Stimulated activated CD8-positive, alpha-beta memory T cell treated with anti-CD3 and anti-CD28 coated beads, Interleukin-2, amount 100 ng/mL, for 48 hours (primary cell): ENCODE data around the gene HIVEP3.

Experiments used
- DNase-seq, 2 donors: peaks; one replicate each; pipeline ENCODE4 v3.0.0-alpha.2; 2020; ENCODE audit warnings: low read depth in 2 of 2

HIVEP3 gene

GRCh38 chr1:41535716-41536115 lies 383.0 kb downstream of the HIVEP3 start:
- no peak for DNase-seq

GRCh38 chr1:41535276-41535675 lies 383.4 kb downstream of the HIVEP3 start:
- DNase-seq: no peak

DNA sequence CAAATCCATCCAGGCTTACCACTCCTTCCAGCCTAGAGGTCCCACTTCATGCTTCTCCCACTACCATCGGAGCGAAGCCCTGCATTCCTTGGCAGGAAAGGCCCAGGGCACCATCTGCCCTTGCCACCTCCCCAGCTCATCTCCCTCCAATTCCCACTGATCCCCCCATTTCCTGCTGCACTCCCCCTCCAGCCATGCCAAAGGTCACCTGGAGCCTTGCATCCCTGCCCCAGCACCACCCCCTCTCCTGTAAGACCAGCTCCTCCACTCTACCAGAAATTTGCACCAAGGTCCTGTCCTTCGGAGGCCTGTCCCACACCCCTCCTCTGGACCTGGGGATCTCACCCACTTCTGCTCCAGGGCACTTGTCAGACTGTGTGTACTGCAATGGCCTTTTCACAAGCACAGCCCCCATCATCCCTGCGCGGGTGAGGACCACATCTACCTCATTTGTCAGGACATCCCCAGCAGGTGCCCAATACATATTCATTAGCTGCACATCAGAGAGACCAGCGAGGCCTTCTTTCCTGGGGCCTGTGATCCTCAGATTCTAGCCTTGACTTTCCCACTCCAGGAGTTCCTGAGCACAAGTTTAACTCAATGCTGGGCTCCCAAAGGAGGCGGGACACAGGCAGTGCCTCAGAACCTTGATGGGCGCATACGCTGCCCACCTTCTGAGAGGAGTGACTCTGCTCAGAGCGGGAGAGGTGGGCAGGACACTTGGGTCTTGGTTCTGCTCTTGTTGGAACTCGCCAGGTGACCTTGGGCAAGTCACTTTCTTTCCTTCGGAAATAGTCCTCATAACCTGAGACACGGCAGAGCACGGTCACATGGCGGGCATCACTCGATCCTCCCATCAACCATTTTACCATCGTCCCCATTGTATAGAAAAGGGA lies 384.3 kb downstream of the HIVEP3 start:
- DNase-seq: no peak

- DNase-seq: no peak
Measured at GRCh38 chr1:41533731-41534080, 385.0 kb downstream of the HIVEP3 start.

- no peak for DNase-seq
Measured at GRCh38 chr1:41533016-41533730, 385.5 kb downstream of the HIVEP3 start.

- no peak for DNase-seq
Measured at GRCh38 chr1:41532206-41532975, 386.3 kb downstream of the HIVEP3 start.

GRCh38 chr1:41530411-41530810 lies 388.3 kb downstream of the HIVEP3 start:
- no peak for DNase-seq

DNA sequence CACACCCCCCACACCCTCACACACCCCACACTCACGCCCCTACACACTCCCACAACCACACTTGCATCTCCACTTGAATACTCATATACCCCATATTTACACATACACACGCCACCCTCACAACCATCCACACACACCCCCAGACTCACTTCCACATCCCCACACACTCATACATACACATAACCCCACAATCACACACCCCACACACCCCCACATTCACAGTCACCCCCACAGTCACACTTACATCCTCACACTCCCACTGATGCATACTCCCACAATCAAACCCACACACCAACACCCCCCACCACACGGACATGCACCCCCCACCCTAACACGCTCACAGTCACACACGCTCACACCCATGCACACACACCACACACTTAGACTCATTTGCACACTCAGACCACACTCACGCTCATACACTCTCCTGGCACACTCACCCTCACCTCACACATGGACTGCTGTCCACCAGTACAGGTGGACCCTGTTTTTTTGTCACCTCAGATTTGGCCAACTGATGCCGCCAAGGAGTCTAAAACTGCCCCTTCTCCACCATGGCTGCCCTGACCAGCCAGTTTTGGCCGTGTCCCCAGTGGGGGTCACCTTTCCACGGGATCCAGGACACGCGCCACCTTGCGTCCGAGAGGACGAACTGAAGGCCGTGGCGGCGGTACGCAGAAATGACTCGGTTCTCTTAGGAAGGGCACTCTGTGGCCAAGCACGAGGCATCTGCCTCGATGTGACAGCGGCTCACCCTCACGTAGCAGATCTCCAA lies 388.9 kb downstream of the HIVEP3 start:
- no peak for DNase-seq

DNA sequence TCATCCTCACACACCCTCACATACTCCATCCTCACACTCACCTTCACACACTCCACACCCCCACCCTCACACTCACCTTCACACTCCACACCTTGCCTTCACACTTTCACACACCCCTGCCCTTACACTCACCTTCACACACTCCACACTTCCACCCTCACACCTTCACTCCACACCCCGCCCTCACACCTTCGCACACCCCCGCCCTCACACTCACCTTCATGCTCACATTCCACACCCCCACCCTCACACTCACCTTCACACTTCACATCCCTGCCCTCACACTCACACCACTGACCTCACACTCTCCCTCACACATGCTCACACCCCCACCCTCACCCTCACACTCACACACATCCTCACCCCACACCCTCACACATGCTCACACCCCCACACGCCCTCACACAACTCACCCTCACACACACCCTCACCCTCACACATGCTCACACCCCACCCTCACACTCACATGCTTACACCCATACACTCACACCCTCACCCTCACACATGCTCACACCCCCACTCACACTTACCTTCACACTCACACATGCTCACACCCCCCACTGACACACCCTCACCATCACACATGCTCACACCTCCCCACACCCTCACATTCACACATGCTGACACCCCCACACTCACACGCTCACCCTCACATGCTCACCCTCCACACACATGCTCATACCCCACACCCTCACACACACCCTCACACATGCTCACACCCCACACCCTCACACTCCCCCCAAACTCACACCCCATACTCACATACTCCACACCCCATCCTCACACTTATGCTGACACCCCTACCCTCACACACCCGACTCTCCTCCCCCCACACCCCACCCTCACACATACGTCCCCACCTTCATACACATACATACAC lies 389.8 kb downstream of the HIVEP3 start:
- no peak for DNase-seq

- DNase-seq: no peak
Measured at GRCh38 chr1:41528106-41528505, 390.6 kb downstream of the HIVEP3 start.

GRCh38 chr1:41526956-41527561 lies 391.7 kb downstream of the HIVEP3 start:
- DNase-seq: no peak

DNA sequence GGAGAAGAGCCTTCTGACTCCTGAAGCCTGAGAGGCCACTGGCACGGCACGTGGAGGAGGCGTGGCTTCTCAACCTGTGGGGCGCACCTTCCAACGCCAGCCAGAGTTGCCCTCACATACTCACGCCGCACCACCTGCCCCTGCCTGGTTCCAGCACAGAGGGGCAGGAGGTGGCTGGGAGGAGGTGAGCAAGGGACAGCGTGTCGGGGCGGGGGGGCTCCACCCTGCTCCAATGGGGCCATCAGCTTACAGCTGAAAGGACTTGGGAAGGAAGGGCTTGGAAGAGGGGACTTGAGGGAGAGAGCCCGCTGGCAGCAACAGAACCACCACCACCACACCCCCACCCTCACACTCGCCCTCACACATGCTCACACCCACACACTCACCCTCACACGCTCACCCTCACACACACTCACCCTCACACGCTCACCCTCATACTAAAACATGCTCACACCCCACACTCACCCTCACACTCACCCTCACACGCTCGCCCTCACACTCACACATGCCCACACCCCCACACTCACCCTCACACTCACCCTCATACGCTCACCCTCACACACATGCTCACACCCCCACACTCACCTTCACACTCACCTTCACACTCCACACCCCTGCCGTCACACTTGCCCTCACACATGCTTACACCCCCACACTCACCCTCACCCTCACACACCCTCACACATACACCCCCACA lies 392.7 kb downstream of the HIVEP3 start:
- no peak for DNase-seq

- no peak for DNase-seq
Measured at GRCh38 chr1:41524676-41525675, 393.7 kb downstream of the HIVEP3 start.

DNA sequence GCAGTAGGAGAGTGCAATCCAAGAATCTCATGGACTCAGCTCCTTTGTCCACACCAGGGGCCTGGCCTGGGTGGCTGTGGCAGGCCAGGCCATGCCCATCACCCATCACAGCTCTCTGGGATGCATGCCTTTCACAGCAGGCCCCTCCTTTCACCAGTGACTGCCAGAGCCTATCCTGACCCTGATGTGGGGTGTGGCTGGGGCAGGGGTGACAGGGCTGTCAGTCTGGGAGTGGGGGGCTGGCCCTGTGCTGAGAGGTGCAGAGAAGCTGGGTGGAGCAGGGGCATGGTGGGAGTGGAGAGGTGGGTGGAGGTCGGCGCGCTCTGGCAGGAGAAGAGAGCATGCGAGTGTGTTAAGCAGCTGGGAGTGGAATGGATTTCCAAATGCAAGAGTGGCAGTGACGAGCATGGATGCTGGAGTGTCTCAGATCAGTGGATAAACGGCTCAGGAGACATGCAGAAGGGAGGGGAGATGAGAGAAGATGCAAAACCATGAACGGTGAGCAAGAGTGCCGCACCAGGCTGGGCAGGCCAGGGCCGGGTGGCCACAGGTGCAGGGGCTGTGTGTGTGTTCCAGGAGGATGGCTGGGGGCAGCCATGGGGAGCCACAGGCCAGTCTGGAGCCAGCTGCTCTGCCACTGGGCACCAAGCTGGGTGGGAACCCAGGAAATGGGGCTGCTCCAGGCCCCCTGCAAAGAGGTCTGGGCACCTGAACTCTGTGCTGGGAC lies 394.6 kb downstream of the HIVEP3 start:
- DNase-seq: no peak

- DNase-seq: no peak
Measured at GRCh38 chr1:41523071-41523470, 395.7 kb downstream of the HIVEP3 start.

DNA sequence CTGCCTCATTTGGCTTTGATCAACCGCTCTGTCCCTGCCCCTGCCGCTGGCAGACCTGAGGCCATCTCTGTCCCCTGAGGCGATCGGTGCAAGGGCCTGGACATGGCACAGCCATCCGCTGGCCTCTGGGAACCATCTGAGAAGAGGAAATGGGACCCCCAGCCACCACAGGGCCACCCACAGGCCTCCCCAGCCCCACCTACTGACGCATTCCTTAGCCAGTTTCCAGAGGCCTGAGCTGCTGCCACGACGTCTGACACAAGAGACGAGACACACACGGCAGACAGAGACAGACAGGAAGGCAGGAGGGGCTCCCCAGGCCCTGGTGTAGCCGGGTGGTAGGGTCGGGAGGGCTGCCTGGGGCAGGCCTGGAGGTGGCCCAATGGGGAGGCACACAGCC lies 397.0 kb downstream of the HIVEP3 start:
- no peak for DNase-seq

GRCh38 chr1:41520951-41521752 lies 397.6 kb downstream of the HIVEP3 start:
- DNase-seq: no peak
